ENCODE results near the gene UGT1A7.
"Not testable (repeated sequence)": the region's sequence is repeated elsewhere in the genome, so short reads cannot be mapped to it uniquely, and the experiment has no call there.

DNA sequence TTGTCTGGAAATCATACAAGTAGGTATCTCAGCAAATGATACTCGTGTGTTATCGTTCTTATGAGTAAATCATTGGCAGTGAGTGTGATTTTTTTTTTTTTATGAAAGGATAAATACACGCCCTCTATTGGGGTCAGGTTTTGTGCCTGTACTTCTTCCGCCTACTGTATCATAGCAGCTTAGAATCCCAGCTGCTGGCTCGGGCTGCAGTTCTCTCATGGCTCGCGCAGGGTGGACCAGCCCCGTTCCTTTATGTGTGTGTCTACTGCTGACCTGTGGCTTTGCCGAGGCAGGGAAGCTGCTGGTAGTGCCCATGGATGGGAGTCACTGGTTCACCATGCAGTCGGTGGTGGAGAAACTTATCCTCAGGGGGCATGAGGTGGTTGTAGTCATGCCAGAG, 45.4 kb upstream of the UGT1A7 start, which contains the start of gene UGT1A10:
- TF ChIP-seq EZH2 (IDR thresholded peaks at IDR 0.05; ENCODE audit: insufficient read depth, poor library complexity, severe bottlenecking); EZH2phosphoT487 (IDR thresholded peaks at IDR 0.05; ENCODE audit: insufficient read depth, low read depth): not testable (repeated sequence)
